Activated gamma-delta T cell (primary cell): ENCODE measurements around the gene NRARP.
"Not testable (repeated sequence)": the region's sequence is repeated elsewhere in the genome, so short reads cannot be mapped to it uniquely, and the experiment has no call there.

Experiments
- DNase-seq: peaks from one replicate; lab custom pipeline; 2025; lab: John Stamatoyannopoulos, UW

The NRARP gene

DNA sequence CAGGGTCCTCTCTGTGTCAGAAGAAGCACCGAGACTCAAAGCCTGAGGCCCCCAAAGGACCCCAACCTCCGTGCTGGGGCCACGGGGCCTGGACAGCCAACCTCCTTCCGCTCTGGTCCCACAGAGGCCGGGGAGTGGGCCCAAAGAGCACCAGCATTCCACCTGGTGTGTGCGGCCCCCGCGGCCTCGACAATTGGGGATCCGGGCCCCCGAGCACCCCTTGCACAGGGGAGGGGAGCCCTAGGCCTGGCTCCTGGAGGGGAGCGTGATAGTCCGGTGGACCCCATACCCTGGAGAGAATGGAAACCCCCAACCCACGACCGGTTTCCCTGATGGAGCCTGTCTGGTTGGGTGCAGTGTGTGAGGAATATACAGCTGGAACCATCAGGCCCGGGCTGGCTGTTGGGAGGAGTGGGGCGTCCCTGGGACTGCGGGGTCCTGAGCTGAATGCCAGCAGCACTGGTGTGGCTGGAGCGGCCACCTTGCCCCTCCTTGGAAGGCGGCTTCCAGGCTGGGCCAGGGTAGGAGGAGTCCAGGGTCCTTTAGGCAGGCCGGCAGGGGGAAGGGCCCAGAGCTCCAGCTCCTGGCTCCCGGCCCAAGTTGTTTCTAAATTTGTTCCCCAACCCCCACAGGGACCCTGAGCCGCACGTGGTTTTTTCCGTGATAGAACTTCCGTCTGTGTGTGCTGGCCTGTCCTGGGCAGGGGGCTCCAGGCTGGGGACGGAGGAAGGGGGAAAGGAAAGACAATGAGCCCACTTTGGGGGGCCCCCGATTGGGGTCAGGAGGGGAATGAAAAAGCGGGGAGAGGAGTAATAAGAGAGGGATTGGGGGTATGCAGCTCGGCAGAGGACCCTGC lies 25.4 kb downstream of the NRARP start:
- DNase-seq: no peak

- DNase-seq: no peak
These were observed 26.2 kb downstream of the NRARP start for GRCh38 chr9:137275588-137276472.

DNA sequence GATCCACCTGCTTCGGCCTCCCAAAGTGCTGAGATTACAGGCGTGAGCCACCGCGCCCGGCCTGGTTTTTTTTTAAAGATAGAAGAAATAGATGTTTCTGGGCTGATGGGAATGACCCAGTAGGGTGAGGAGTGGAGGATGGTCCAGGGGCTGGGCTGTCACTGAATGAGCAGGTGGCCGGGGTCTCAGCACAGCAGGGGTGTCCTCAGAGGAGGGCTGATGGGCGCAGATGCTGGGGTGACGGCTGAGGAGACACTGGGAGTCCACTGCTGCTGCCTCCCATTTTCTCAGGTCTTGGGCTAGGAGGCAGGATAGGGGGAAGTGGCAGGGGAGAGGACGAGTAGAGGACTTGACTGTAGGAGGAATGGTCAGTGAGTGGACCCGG lies 26.9 kb downstream of the NRARP start:
- no peak for DNase-seq

GRCh38 chr9:137273611-137274320 lies 28.3 kb downstream of the NRARP start:
- DNase-seq: no peak

- no peak for DNase-seq
These were observed 29.0 kb downstream of the NRARP start for GRCh38 chr9:137273095-137273490.

DNA sequence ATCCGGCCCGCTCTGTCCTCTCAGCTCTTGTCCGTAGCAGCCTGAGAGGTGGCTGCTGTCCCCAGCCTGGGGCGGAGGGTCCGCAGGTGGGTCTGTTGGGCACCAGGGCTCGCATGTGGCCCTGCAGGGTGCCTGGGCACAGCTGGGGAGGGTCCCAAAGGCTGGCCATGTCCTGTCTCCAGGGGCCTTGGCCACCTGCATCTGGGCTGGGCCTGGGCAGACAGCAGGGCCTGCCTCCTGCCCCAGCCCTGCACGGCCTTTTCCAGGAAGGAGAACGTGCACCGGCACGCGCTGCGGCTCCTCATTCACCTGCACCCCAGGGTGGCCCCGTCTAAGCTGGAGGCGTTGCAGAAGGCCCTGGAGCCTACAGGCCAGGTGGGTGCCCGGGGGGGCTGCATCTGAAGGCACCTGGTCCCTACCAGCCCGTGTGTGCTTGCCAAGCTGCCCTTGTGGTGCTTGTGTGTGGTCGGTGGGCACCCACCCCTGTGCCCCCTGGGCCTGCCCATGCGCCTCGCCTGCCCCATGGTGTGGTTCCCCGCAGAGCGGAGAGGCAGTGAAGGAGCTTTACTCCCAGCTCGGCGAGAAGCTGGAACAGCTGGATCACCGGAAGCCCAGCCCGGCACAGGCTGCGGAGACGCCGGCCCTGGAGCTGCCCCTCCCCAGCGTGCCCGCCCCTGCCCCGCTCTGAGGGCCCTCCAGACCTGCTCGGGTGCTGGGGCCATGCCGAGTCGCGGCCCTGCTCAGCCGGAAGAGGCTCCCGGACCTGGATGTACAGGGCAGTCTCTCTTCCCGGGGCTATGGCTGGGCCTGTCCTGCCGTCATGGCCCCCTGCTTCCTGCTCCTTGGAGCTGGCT lies 29.6 kb downstream of the NRARP start:
- DNase-seq: no peak

GRCh38 chr9:137271696-137272076 lies 30.4 kb downstream of the NRARP start:
- DNase-seq: no peak

GRCh38 chr9:137270929-137271695 lies 31.0 kb downstream of the NRARP start:
- DNase-seq: no peak

DNA sequence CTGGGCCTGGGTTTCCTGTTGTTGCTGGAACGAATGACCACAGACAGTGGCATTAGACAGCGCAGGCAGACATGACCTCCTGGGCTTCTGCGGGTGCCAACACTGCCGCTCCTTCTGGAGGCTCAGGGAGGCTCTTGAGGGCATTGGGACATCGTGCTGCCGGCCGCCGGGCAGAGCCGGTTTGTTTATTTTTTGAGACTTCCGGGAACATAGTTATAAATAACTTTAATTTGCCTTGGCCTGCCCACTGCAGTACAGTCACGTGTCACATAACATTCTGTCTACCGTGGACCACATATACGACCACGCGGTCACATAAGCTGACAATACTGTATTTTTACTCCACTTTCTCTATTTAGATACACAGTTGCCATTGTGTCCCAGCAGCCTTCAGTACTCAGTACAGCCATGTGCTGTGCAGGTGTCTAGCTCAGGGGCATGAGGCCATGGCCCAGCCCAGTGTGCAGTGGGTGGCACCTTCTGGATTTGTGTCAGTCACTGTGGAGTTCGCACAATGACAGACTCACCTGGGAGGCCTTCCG lies 32.8 kb downstream of the NRARP start:
- no peak for DNase-seq

- DNase-seq: no peak
These were observed 33.4 kb downstream of the NRARP start for GRCh38 chr9:137268538-137269201.

DNA sequence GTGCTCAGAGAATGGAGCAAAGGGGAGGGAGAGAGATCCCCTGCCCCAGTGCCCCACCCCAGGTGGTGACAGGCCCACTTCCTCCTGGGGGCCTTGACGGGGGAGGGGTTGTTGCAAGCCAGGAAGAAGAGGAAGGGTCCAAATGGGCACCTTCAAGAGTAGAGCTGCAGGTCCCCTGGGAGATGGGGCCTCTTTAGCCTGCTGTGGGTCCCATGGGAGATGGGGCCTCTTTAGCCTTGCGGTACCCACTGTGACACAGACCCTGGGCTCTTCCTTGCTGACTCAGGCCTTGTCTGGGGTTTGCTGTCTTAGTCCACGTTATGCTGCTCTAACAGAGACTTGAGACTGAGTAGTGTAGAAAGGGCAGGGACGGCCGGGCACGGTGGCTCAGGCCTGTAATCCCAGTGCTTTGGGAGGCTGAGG lies 34.1 kb downstream of the NRARP start:
- no peak for DNase-seq

- no peak for DNase-seq
These were observed 35.3 kb downstream of the NRARP start for GRCh38 chr9:137266585-137267453.

GRCh38 chr9:137266162-137266527 lies 35.9 kb downstream of the NRARP start:
- DNase-seq: no peak

DNA sequence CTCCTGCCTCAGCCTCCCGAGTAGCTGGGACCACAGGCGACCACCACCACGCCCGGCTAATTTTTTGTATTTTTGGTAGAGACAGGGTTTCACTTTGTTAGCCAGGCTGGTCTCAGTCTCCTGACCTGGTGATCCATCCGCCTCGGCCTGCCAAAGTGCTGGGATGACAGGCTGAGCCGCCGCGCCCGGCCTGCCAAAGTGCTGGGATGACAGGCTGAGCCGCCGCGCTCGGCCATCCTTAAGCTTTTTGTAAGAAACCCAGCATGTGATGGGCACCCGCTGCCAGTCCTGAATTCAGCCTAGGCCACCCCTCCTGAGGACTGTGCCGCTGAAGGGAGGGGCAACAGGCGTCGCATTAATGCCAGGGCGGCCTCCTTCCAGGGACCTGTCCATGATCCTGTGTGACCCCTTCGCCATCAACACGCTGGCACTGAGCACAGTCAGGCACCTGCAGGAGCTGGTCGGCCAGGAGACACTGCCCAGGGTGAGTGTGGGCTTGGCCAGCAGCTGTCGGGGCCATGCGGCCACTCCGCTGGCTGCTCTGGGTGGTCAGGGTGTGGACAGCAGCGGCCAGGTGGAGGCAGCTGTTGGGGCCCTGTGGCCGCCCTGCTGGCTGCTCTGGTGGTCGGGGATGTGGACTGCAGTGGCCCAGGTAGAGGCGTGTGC lies 36.4 kb downstream of the NRARP start:
- DNase-seq: no peak

DNA sequence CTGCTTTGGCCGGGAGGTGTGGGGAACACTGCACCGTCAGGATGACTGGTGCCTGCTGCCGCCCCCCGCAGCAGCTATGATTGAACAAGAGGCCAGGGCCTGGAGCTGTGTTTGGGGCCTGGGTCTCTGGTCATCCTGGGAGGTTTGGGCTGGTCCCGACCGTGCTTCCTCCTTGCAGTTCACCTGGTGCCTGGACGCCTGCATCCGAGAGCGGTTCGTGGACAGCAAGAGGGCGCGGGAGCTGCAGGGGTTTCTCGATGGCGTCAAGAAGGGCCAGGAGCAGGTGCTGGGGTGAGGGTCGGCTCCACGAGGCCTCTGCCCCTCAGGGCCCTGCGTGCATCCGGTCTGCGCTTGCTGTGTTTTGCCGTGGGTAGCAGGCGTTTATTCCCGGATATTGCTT lies 38.0 kb downstream of the NRARP start:
- no peak for DNase-seq

DNA sequence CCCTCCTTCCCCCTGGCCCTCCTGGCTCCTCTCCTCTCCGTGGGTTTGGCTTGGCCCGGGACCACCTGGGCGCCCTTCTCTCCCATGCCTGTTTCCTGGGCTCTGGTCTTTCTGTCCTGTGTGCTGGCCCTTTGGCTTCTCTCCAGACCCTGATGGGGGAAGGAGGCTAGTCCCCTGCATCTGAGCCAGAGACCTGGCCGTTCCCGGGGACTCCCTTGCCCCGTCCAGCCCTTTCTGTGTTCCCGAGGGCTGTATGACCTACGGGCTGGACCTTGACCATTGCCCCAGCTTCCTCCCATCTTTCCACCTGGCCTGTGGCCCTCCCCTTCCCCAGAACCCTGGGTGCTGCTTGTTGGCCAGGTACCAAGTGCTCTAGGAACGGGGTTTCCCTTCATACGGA lies 38.6 kb downstream of the NRARP start:
- no peak for DNase-seq

DNA sequence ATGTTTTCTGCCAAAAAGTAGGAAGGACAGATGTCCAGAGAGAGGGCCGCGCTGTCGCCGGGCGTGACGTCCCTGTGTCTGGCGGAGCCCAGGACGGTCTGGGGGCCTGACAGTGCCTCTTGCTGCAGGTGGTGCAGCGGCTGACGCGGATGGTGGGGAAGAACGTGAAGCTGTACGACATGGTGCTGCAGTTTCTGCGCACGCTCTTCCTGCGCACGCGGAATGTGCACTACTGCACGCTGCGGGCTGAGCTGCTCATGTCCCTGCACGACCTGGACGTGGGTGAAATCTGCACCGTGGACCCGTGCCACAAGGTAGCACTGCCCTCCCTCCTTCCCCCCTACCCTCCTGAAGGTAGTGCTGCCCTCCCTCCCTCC lies 39.2 kb downstream of the NRARP start:
- no peak for DNase-seq

DNA sequence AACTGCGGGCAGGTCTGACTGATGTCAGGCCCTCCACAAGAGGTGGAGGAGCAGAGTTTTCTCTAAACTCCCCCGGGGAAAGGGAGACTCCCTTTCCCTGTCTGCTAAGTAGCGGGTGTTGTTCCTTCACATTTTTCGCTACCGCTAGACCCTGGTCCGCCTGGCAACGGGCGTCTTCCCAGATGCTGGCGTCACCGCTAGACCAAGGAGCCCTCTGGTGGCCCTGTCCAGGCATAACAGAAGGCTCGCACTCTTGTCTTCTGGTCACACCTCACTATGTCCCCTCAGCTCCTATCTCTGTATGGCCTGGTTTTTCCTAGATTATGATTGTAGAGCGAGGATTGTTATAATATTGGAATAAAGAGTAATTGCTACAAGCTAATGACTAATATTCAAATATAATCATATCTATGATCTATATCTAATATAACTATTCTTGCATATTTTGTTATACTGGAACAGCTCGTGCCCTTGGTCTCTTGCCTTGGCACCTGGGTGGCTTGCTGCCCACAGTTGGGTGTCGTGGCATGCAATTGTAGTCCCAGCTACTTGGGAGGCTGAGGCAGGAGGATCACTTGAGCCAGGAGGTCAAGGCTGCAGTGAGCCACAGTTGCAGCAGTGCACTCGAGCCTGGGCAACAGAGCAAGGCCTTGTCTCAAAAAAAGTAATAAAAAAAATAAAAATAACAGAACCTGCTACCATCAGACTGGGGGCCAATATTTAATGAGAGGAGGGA lies 39.7 kb downstream of the NRARP start:
- not testable (repeated sequence) for DNase-seq
